LNCaP clone FGC (cell line): Measurements from ENCODE around the gene BEND7.

Experiments
- DNase-seq: peaks from one replicate; pipeline ENCODE4 v3.0.0-alpha.2; 2011; ENCODE audit warnings: low read depth
- H3K4me3 ChIP-seq: 2 replicates; pipeline ENCODE4 v1.5.1; 2011; ENCODE audit warnings: mild to moderate bottlenecking, low read depth, low read length, control low read depth
- CTCF ChIP-seq: IDR thresholded peaks from 2 replicates; pipeline ENCODE4 v1.5.1; 2012; ENCODE audit warnings: mild to moderate bottlenecking; ENCODE audit not compliant: control insufficient read depth, insufficient read depth; ENCODE audit errors: extremely low read depth

Gene BEND7

GRCh38 chr10:13470270-13470669 lies 58.5 kb downstream of the BEND7 start:
- no peak for DNase-seq
- H3K4me3 ChIP-seq: no peak overlapping the region
- no peak for TF ChIP-seq CTCF

GRCh38 chr10:13462551-13462950 lies 66.3 kb downstream of the BEND7 start:
- TF ChIP-seq CTCF: no peak
- no peak for DNase-seq
- no peak overlapping the region for H3K4me3 ChIP-seq

GRCh38 chr10:13458687-13459012 lies 70.2 kb downstream of the BEND7 start:
- TF ChIP-seq CTCF: no peak
- no peak for DNase-seq
- no peak overlapping the region for H3K4me3 ChIP-seq

- no peak overlapping the region for H3K4me3 ChIP-seq
- TF ChIP-seq CTCF: no peak
- DNase-seq: no peak
These were observed 70.7 kb downstream of the BEND7 start for GRCh38 chr10:13457958-13458686.

GRCh38 chr10:13453896-13454295 lies 74.9 kb downstream of the BEND7 start:
- no peak for DNase-seq
- no peak overlapping the region for H3K4me3 ChIP-seq
- no peak for TF ChIP-seq CTCF

- no peak overlapping the region for H3K4me3 ChIP-seq
- no peak for TF ChIP-seq CTCF
- DNase-seq: peak; percentile 18
These were observed 78.7 kb downstream of the BEND7 start for GRCh38 chr10:13450069-13450468.

- TF ChIP-seq CTCF: no peak
- H3K4me3 ChIP-seq: no peak overlapping the region
- DNase-seq: no peak
These were observed 79.5 kb downstream of the BEND7 start for GRCh38 chr10:13449296-13449695.
